Measurements from ENCODE around the gene NCK1. TPM values are rescaled to one million over a fixed set of nuclear protein-coding genes. Genes with fewer than 3 reads are reported as not detected.

NCK1 gene
- total and polyA plus RNA-seq, 9 of the 15 experiments (the other 6 are each of a cell fraction or from before 2014, with no cell fraction given) = 17.3 to 30.5 (median 25.0) TPM

DNA sequence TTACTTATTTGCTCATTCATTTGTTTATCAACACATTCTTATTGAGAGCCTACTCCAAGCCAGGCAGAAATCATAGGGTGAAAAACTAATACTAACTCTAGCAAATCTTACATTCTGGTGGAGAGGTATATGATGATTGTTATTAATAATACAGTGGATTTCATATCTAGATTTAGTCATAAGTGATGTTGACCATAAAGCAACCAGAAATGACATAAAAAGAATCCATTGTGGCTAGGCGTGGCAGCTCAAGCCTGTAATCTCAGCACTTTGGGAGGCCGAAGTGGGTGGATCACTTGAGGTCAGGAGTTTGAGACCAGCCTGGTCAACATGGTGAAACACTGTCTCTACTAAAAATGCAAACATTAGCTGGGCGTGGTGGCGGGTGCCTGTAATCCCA lies 69.6 kb downstream of the NCK1 start:
- WGBS (ENCODE audit: insufficient coverage, low coverage, missing lambda C conversion rate) = 90% methylated on average over 3 of the region's 4 CpGs
- in situ Hi-C loops (cut with MboI) (no loop called here), intact Hi-C loops (cut with micrococcal nuclease) (no loop called here)
- H3K36me3 ChIP-seq (ENCODE audit: control insufficient read depth, insufficient read depth, low read length) = peaks cover 21% of the 10 kb centered on the region; the same call in 1 of the 3 replicates
- no peaks in the 10 kb centered on the region for H4K20me1 ChIP-seq (replicated peaks; ENCODE audit: control insufficient read depth, insufficient read depth, low read length)
- H3K79me2 ChIP-seq (ENCODE audit: control insufficient read depth, insufficient read depth, low read length) = peaks cover 14% of the 10 kb centered on the region; the same call in 2 of the 3 replicates
- DNase-seq (ENCODE audit: extremely low read depth in 1 of 4, low spot score in 3 of 4) (no peak), FAIRE-seq (no peak), ATAC-seq (no peak)
- no peaks in the 10 kb centered on the region for H3K4me1 ChIP-seq (replicated peaks in 1 of 2; ENCODE audit: control insufficient read depth in 2 of 2, insufficient read depth in 2 of 2, low read length in 2 of 2)
- no peak overlapping the region for H3K27ac ChIP-seq (ENCODE audit: extremely low read depth, low read depth, low read length)
- no peak overlapping the region for H3K9ac ChIP-seq (ENCODE audit: insufficient read depth in 1 of 2, low read depth in 2 of 2, low read length in 2 of 2)
- no peaks in the 10 kb centered on the region for H3K9me3 ChIP-seq (replicated peaks; ENCODE audit: control insufficient read depth, insufficient read depth, low read depth, low read length)
- H2AFZ ChIP-seq (ENCODE audit: low read depth, low read length) = no peak overlapping the region
- ChIA-PET CTCF (ENCODE audit: low intra/inter-chr PET ratio) (no interaction called here), POLR2A (no interaction called here)
- H3K4me3 ChIP-seq = no peak overlapping the region
- no peaks in the 10 kb centered on the region for H3K27me3 ChIP-seq (ENCODE audit: control insufficient read depth in 2 of 2, insufficient read depth in 2 of 2, low read length in 2 of 2)
- TF ChIP-seq ZNF143 (CRISPR knock-in tag; IDR thresholded peaks at IDR 0.05) (no peak), BCL6 (CRISPR knock-in tag; IDR thresholded peaks at IDR 0.05) (no peak), FOXA3 (CRISPR knock-in tag; conservative IDR thresholded peaks at IDR 0.05 in 1 of 2, IDR thresholded peaks at IDR 0.05 in 1 of 2) (no peak), ETV5 (CRISPR knock-in tag; IDR thresholded peaks at IDR 0.05; ENCODE audit: low read depth) (no peak), ERF (CRISPR knock-in tag; IDR thresholded peaks at IDR 0.05) (no peak), SIN3B (IDR thresholded peaks at IDR 0.05; ENCODE audit: low read depth) (no peak), EP400 (IDR thresholded peaks at IDR 0.05) (no peak), KAT7 (CRISPR knock-in tag; IDR thresholded peaks at IDR 0.05; ENCODE audit: borderline replicate concordance) (no peak), MCM2 (IDR thresholded peaks at IDR 0.05; ENCODE audit: low read depth) (no peak), NFRKB (IDR thresholded peaks at IDR 0.05; ENCODE audit: low read depth) (no peak), ZKSCAN3 (CRISPR knock-in tag; IDR thresholded peaks at IDR 0.05) (no peak), TCF7 (IDR thresholded peaks at IDR 0.05; ENCODE audit: borderline replicate concordance) (no peak), PHF8 (IDR thresholded peaks at IDR 0.05; ENCODE audit: borderline replicate concordance, low read length) (no peak)
- TF ChIP-seq, protein P1, sequence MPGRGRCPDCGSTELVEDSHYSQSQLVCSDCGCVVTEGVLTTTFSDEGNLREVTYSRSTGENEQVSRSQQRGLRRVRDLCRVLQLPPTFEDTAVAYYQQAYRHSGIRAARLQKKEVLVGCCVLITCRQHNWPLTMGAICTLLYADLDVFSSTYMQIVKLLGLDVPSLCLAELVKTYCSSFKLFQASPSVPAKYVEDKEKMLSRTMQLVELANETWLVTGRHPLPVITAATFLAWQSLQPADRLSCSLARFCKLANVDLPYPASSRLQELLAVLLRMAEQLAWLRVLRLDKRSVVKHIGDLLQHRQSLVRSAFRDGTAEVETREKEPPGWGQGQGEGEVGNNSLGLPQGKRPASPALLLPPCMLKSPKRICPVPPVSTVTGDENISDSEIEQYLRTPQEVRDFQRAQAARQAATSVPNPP (IDR thresholded peaks at IDR 0.05; ENCODE audit: borderline replicate concordance, insufficient read depth, insufficient read length) = no peak
- TF ChIP-seq, protein P2, sequence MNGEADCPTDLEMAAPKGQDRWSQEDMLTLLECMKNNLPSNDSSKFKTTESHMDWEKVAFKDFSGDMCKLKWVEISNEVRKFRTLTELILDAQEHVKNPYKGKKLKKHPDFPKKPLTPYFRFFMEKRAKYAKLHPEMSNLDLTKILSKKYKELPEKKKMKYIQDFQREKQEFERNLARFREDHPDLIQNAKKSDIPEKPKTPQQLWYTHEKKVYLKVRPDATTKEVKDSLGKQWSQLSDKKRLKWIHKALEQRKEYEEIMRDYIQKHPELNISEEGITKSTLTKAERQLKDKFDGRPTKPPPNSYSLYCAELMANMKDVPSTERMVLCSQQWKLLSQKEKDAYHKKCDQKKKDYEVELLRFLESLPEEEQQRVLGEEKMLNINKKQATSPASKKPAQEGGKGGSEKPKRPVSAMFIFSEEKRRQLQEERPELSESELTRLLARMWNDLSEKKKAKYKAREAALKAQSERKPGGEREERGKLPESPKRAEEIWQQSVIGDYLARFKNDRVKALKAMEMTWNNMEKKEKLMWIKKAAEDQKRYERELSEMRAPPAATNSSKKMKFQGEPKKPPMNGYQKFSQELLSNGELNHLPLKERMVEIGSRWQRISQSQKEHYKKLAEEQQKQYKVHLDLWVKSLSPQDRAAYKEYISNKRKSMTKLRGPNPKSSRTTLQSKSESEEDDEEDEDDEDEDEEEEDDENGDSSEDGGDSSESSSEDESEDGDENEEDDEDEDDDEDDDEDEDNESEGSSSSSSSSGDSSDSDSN (IDR thresholded peaks at IDR 0.05; ENCODE audit: borderline replicate concordance in 1 of 2, low read depth in 2 of 2, low read length in 2 of 2) = no peak
- TF ChIP-seq, protein P3, sequence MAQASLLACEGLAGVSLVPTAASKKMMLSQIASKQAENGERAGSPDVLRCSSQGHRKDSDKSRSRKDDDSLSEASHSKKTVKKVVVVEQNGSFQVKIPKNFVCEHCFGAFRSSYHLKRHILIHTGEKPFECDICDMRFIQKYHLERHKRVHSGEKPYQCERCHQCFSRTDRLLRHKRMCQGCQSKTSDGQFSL (CRISPR knock-in tag; IDR thresholded peaks at IDR 0.05) = no peak
- TF ChIP-seq, protein P3 (tag; IDR thresholded peaks at IDR 0.05) = no peak
- no peak overlapping the region for H3K4me2 ChIP-seq (ENCODE audit: insufficient read depth, low read length)
- H3K9me1 ChIP-seq (ENCODE audit: control insufficient read depth, insufficient read depth, low read length) = no peaks in the 10 kb centered on the region
- no TSS peak for BruUV-seq (replicated peaks)
